HG03175 (cell line): ENCODE measurements around the gene GART.
A peak's percentile ranks its signal among the peaks of the same experiment; 100 is the strongest.
"Not testable (repeated sequence)": the region's sequence is repeated elsewhere in the genome, so short reads cannot be mapped to it uniquely, and the experiment has no call there.

Experiments
- ATAC-seq: cut with Tn5 transposase; IDR thresholded peaks from one replicate; pipeline ENCODE4 v1.9.1; 2021; ENCODE audit warnings: mild to moderate bottlenecking, moderate library complexity; ENCODE audit not compliant: unreplicated experiment

The GART gene

GRCh38 chr21:33518899-33519298, 23.0 kb downstream of the GART start:
- ATAC-seq, result no peak

- no peak for ATAC-seq
Measured at GRCh38 chr21:33514229-33514628, 27.7 kb downstream of the GART start.

GRCh38 chr21:33512481-33512880, 29.4 kb downstream of the GART start:
- no peak for ATAC-seq

- no peak for ATAC-seq
Measured at GRCh38 chr21:33511639-33512038, 30.3 kb downstream of the GART start.

GRCh38 chr21:33510826-33511225, 31.1 kb downstream of the GART start:
- no peak for ATAC-seq

- ATAC-seq, result not testable (repeated sequence)
Measured at GRCh38 chr21:33507003-33507402, 34.9 kb downstream of the GART start.

GRCh38 chr21:33505833-33506232, 36.1 kb downstream of the GART start:
- no peak for ATAC-seq

GRCh38 chr21:33496345-33496744, 45.6 kb downstream of the GART start:
- no peak for ATAC-seq

GRCh38 chr21:33495743-33496142, 46.2 kb downstream of the GART start:
- ATAC-seq, result no peak

- ATAC-seq, result no peak
Measured at GRCh38 chr21:33493756-33494155, 48.2 kb downstream of the GART start.

GRCh38 chr21:33492571-33492970, 49.3 kb downstream of the GART start:
- ATAC-seq, result no peak

GRCh38 chr21:33491373-33492102, 50.4 kb downstream of the GART start, which contains the start of gene DNAJC28:
Gene DNAJC28 (minus strand): TSS chr21:33491716. CDS start chr21:33489393, 2,323 bp downstream.
- peak; percentile 95 for ATAC-seq

GRCh38 chr21:33490991-33491372, 50.9 kb downstream of the GART start:
- ATAC-seq, result no peak

- ATAC-seq, result no peak
Measured at GRCh38 chr21:33488936-33489335, 53.0 kb downstream of the GART start.

- ATAC-seq, result no peak
Measured at GRCh38 chr21:33487996-33488395, 53.9 kb downstream of the GART start.

- no peak for ATAC-seq
Measured at GRCh38 chr21:33481314-33481943, 60.5 kb downstream of the GART start.

GRCh38 chr21:33480481-33481103, 61.3 kb downstream of the GART start:
- no peak for ATAC-seq

GRCh38 chr21:33479679-33480480, 62.0 kb downstream of the GART start, which contains the start of gene TMEM50B:
Gene TMEM50B (minus strand): TSS chr21:33479974. CDS start chr21:33468885, 11,089 bp downstream.
- ATAC-seq, result peak; percentile 86

- ATAC-seq, result peak; percentile 21
Measured at GRCh38 chr21:33478935-33479678, 62.8 kb downstream of the GART start.

GRCh38 chr21:33478182-33478581, 63.7 kb downstream of the GART start:
- ATAC-seq, result no peak
